Activated naive CD4-positive, alpha-beta T cell (primary cell): ENCODE results near the gene NEK9.

Source experiments
- DNase-seq, 4 experiments: peaks; one replicate each; lab custom pipeline; 2025; lab: John Stamatoyannopoulos, UW

The NEK9 gene

GRCh38 chr14:75067212-75067611 lies 59.6 kb downstream of the NEK9 start:
- DNase-seq = no peak

DNA sequence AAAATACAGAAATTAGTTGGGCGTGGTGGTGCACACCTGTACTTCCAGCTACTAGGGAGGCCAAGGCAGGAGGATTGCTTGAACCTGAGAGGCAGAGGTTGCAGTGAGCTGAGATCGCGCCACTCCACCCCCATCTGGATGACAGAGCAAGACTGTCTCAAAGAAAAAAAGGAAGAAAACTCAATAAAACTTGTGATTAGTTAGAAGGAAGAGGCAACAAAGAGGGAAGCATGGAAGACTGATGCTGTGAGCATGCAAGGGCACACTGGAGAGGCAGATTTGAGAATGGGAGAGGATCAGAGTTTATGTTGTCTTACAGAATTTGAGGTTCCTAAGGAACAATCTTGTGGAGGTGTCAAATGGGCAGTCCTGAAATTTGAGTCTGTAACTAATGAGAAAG lies 60.2 kb downstream of the NEK9 start:
- DNase-seq = no peak

DNA sequence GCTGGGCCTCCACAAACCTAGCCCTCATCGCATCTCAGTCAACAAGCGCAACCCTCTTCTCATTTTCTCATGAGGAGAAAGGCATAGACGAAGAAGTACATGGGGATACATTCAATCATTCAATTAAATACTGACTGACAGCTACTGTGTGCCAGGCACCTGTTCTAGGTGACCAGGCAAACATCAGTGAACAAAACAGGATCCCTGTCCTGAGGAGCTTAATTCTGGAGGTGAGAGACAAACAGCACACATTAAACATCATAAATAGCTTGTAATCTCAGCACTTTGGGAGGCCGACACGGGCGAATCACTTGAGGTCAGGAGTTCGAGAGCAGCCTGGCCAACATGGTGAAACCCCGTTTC lies 62.7 kb downstream of the NEK9 start:
- no peak for DNase-seq

DNA sequence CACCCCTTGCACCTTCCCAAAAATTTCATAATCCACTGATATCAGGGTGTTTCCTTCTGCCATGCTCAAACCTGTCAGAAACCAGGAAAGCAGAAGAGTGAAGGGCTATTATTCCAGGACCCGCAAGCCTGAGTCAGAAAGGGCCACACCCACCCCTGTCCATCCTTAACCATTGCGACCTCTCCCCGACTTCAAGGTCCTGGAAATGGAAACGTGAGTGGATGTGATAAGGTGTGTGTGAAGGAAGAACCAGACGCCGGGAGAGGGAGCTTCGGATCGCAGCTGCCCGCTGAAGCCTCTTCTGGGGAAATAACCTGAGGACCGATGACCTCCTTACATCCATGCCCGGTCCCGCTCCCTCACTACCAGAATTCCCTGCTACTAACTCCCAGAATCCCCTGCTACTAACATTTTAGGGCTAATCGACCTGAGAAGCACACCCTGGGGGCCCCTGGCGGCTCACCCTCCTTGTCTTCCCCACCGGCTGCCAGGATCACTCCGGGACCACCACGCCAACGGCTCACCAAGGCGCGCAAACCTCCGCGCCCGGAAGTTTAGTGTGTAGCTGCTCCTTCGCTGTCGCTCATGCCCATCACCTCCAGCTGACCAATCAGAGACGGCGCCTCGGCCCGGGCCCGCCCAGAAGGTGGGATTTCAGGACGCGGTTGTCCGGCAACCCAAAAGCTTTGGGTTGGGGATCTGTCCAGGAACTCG lies 63.2 kb downstream of the NEK9 start, which contains the start of gene ACYP1:
TSS of gene ACYP1 (minus strand) at position 534 of the 714 bp plus-strand sequence. CDS start at position 63, 471 bp downstream.
- peak; percentile 75 to 85 (median 80) for DNase-seq

DNA sequence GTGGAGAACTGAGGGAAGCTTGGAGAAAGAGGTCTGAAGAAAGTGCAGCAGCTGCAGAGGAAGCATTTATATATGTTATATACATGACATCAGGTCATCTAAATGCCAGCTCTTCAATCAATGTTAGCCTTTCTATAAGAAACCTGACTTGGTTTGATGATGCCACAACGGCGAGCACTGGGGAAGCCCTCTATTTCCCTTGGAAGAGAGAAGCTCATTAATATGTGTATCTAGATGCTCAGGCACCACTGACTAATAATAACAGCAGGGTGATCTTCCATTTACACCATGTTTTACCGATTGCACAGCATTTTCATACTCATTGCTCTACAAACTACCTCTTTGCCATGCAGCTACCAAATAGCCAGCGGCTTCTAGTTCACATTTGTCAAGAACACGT lies 63.8 kb downstream of the NEK9 start:
- no peak for DNase-seq

DNA sequence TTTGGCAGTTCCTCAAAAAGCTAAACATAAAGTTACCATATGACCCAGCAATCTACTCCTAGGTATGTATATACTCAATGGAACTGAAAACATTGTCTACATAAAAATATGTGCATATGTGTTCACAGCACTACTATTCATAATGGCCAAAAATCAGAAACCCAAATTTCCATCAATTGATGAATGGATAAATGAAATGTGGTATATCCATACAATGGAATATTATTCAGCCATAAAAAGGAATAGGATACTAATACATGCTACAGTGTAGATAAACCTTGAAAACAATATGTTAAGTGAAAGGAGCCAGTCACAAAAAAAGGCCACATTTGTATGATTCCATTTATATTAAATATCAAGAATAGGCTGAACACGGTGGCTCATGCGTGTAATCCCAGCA lies 66.4 kb downstream of the NEK9 start:
- no peak for DNase-seq

- no peak for DNase-seq
These were observed 67.2 kb downstream of the NEK9 start for GRCh38 chr14:75059642-75060041.

DNA sequence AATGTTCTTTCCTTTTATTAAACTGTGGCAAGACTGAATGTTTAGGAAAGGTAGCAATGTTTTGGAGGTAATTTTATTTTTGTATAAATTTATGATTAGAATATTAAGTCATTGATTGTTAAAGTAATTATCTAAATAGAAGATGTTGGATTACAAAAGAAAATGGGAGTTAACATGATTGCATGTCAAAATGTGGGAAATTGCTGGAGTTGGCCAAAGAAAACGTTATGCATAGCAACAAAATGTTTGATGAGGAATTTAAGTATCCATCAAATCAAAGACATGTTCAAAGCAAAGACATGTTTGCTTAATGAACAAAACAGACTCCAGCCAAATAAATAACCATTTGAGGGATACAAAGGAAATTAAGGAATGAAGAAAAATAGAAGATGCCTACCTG lies 72.4 kb downstream of the NEK9 start:
- no peak for DNase-seq

DNA sequence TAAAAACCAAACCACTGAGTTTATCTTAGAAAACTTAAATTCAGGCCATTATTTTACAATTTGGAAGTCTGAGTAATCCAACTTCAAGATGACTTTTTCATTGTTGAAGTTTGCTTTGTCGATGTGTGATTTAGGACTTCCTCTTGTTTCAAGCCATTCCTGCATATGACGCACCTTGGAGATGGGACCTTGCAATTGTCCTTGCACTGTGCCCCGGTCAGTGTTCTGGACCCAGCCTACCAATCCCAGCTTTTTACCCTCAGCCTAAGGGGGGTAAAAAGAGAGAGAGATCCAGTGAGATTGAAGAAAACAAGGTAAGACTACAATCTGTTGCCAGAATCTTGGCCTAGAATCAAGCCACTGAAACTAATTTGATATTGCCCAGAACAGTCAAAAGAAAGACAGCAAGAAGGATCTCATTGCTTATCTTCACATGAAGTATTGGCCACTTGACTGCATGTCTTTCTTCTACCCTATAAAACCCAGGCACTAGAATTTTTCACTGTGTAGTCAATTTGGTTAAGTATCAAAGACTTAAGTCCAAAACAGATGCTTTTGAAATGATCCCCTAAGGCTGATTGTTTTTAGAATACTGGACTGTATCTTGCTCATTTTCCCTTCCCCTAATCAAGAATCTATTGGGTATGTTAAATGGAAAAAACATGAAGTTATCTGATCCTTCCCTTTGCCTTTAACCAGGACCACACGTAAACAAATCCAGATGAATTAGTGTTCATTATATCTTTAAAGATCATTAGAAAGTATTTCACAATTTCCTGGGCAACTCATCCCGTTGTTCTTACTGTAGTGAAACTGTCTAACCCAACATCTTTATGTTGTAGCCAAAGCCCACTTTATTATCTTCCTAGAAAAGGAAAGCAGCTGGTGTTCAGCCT lies 73.2 kb downstream of the NEK9 start:
- DNase-seq = no peak

DNA sequence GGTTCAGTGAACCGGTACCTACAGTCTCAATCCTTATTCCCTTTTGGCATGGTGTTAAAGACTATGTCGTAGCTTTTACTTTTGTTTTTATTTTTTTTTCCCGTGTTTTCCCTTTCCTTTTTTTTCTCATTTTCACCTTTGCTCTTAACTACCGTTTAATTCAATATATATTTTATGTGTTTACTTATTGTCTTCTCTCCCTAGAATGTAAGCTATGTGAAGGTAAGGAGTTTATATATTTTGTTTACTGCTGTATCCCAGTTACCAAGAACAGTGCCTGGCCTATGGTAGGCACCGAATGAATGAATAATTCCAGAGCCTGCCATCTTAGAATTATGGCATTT lies 75.3 kb downstream of the NEK9 start:
- no peak for DNase-seq

DNA sequence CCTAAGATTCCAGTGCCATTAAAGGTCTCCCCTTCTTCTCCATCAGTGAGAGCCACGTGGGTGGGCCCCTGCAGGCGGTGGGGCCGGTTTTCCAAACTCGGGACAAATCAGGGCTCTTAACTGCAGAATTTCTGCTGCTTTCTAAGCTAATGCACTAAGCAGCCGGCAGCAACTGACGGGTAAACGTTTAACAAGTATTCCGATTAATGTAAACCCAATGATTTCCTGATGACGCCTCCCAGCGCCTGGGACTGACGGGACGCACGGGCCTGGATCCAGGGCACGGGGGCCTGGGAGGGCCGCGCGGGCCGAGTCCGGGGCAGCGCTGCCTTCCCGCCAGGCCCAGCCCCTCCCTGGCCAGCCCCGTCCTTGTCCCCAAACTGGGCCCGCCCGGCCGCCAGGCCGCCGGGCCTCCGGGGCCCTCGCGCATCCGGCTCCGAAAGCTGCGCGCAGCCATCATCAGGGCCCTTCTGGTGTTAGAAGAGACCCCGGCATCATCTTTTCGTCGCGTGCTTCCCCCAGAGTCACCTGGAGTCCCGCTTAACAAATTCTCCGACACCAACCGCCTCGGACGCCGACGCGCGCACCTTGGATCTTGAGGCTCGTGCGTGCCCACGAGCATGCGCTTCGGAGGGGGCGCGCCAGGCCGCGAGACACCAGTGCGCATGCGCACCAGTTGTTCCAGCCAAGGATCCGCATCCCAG lies 75.8 kb downstream of the NEK9 start, which contains the start of gene MLH3:
TSS of gene MLH3 (minus strand) at position 616 of the 704 bp plus-strand sequence. CDS start 1,812 bp downstream, outside the sequence.
- DNase-seq = peak; percentile 59 to 73 (median 64)

GRCh38 chr14:75049731-75050201 lies 77.1 kb downstream of the NEK9 start:
- no peak for DNase-seq

- DNase-seq = no peak
These were observed 77.7 kb downstream of the NEK9 start for GRCh38 chr14:75049136-75049535.

DNA sequence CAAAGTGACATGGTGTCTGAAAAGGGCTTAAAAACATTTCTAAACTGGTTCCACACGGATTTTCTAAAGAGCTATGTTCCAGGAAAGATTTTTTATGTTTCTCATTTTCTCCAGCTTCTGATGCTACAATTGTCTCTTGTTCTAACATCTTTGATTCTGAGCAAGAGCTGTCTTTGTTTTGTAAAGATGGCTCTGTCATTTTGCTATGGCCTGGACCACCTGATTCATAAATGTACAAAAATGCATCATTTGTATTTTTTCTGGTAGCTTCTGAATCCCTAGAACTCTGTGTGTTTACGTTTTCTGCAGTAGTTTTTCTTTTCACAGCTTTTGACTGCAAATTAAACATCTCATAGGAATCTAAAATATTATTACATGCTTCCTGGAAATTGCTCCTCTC lies 78.7 kb downstream of the NEK9 start:
- no peak for DNase-seq

DNA sequence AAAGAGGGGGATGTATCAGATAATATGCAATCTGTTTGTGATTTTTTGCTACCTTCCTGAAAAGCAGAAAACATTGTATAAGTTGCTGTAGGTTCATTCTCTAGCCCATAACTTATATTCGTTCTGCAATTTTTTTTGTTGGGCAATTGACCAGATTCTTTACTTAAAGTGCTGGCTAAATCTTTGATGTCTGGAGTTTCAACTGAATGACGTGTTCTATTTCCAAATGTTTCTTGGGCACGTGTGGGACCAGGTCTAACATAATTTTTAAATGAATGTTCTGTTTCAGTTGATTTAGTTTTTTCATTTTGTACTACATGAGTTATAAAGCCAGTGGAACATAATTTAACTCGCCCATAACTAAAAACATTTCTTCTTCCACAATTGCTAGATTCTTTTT lies 79.3 kb downstream of the NEK9 start:
- DNase-seq = no peak

- no peak for DNase-seq
These were observed 79.9 kb downstream of the NEK9 start for GRCh38 chr14:75046899-75047298.

- no peak for DNase-seq
These were observed 80.6 kb downstream of the NEK9 start for GRCh38 chr14:75046275-75046674.

DNA sequence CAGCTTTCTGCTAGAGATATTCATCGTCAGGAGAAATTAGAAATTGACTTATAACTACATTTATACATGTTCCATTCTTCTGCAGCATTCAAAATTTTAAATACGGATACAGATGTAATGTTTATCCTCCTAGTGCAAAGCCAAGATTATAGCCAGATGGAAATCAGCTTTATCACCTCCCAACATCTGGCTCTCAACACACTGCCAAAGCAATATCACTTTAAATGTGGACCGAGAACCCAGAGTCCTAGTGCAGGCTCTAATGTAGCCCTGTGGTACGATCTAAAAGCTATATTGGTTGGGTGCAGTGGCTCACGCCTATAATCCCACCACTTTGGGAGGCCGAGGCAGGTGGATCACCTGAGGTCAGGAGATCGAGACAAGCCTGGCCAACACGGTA lies 82.1 kb downstream of the NEK9 start:
- no peak for DNase-seq

DNA sequence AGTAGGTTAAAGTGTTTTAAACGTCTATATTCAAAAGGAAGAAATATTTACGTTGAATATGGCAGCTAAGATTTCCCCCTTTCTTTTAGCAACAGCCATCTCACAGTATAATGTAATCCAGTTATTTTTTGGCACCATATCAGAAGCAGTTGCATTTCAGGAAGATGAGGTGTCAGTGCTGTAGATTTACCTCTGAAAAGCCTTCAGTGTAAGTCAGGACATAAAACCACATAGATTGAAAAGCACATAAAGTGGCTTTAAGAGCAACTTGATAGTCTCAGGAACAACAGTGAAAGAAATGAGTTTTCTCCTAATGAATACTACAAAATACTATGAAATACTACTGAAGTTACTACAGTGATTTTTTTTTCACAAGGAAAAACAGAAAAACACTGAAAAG lies 82.5 kb downstream of the NEK9 start:
- DNase-seq = no peak

- DNase-seq = no peak
These were observed 84.8 kb downstream of the NEK9 start for GRCh38 chr14:75042035-75042434.

DNA sequence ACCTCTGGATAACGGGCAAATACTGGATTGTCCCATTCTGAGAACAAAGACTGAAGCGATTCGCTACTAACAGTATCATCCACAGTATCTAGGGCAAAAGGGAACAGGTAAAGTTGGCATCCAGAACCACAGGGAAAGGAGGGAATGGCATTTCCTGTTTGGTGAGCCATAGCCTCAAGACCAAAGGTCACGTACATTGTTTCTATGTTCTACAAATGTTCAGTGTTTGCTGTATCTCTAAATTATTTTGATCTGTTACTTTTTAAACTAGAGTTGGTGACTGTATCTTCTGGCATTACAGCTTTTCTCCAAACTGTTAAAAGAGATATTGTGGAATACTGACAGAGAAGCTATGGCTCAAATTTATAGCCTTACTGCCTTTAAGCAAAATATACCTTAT lies 85.2 kb downstream of the NEK9 start:
- no peak for DNase-seq

- DNase-seq = no peak
These were observed 85.9 kb downstream of the NEK9 start for GRCh38 chr14:75040959-75041358.

GRCh38 chr14:75040507-75040906 lies 86.3 kb downstream of the NEK9 start:
- no peak for DNase-seq
